ENCODE measurements around the gene PKP1.

GRCh38 chr1:201344206-201345080 is 61.1 kb downstream of the PKP1 start:
- TF ChIP-seq CTCF (IDR thresholded peaks at IDR 0.05; ENCODE audit: borderline replicate concordance, extremely low read depth, low read length, poor library complexity, severe bottlenecking) (no peak), EZH2 (IDR thresholded peaks at IDR 0.05; ENCODE audit: borderline replicate concordance, low read depth, low read length, severe bottlenecking) (no peak)

Data from DND-41 (cell line).